GM19023 (cell line): ENCODE data around the gene NOL4L.

ENCODE experiments used
- ATAC-seq: cut with Tn5 transposase; IDR thresholded peaks from one replicate; pipeline ENCODE4 v1.9.1; 2021; ENCODE audit warnings: mild to moderate bottlenecking, moderate library complexity; ENCODE audit not compliant: unreplicated experiment

Gene NOL4L

GRCh38 chr20:32397567-32398084 lies 187.5 kb downstream of the NOL4L start:
- ATAC-seq: no peak

- no peak for ATAC-seq
Observed at GRCh38 chr20:32396646-32397160, 188.4 kb downstream of the NOL4L start.

- no peak for ATAC-seq
Observed at GRCh38 chr20:32395066-32395465, 190.1 kb downstream of the NOL4L start.
